Measurements from ENCODE around the gene CTIF.
"Not testable (repeated sequence)": the region's sequence is repeated elsewhere in the genome, so short reads cannot be mapped to it uniquely, and the experiment has no call there.

Gene CTIF

DNA sequence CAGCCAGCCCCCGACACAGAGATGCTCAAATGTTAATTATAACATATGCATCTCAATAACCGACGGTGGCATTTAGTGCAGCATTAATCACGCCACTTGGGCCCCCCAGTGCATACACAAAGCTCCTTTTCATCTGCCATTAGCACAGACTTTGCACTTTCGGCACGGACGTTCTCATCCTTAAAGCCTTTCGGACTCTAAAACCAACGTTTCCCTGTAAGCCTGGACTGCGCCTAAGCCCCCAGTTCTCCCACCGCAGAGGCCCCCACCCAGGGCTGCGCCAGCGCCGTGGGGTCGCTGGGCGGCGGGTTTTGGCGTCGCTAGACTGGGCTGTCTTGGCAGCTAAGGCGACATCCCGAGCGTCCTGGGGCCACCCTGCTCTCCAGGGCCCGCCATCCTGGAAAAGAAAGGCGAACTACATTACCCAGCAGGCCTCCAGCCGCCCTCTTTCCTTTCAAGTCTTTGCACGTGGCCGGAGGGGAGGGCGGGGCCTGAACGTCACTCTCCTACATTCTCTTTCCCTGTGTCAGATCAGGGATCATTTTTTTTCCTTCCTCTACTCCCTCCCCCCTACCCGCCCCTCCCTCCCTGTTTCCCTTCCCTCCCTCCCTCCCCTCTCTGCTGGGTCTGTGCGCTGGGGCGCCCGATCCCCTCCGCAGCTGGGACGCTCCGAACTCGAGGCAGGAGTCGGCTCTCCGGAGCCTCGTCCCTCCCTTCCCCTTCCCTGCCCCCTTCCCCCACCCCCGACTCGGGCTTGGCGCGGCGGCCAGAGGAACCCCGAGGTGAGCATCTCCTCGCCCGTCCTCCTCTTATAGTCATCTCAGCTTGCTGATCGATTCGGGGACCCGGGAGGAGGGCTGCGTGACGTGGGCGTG lies at the start of gene CTIF:
Gene CTIF, plus strand, starts transcription at position 501 of the 875 bp plus-strand sequence. CDS start 80,535 bp downstream, outside the sequence.
- DNase-seq (ENCODE audit: low read depth) = peak; percentile 27

DNA sequence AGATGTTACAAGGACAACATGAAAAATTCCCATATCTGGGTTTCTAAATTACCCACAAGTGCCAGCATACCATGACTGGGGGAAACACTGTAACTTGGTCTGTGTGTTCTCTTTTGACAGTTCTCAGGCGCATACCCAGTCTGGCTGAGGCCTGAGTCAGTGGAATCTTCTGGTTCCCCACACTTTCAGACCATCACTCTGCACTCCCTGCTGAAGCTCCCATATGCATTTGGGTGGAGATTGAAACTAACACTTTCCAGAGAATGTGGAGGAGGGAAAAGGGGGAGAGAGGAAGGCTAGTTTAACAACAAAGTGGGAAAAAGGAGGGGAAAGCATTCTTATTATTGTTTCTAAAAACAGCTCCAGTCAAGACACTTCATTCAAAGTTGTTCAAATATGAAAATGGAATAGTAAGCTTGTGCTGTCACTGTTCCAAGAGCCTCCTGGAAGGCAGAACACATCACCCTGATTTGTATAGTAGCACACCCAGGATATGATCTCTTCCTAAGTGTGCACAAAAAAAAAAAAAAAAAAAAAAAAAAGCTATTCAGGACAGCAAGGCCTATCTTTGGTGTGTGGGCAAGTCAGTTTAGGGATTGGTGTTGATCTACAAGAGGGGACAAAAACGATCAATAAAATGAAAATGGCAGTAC lies 48.1 kb upstream of the CTIF start:
- DNase-seq (ENCODE audit: low read depth) = no peak

DNA sequence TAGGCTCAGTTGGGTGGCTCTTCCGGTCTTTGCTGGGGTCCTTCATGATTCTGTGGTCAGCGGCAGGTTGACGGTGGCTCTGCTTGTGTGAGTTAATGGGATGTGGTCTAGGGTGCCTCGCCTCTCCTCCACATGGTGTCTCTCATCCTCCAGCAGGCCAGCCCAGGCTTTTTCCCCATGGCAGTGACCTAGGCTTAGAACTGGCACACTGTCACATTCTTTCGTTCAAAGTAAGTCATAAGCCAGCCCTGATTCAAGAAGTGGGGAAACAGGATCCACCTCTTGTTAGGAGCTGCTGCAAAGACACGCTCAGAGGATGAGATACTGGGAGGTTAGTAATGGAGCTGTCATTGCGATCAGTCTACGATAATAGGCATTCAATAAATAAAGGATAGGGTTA lies 46.0 kb upstream of the CTIF start:
- DNase-seq (ENCODE audit: low read depth) = no peak

DNA sequence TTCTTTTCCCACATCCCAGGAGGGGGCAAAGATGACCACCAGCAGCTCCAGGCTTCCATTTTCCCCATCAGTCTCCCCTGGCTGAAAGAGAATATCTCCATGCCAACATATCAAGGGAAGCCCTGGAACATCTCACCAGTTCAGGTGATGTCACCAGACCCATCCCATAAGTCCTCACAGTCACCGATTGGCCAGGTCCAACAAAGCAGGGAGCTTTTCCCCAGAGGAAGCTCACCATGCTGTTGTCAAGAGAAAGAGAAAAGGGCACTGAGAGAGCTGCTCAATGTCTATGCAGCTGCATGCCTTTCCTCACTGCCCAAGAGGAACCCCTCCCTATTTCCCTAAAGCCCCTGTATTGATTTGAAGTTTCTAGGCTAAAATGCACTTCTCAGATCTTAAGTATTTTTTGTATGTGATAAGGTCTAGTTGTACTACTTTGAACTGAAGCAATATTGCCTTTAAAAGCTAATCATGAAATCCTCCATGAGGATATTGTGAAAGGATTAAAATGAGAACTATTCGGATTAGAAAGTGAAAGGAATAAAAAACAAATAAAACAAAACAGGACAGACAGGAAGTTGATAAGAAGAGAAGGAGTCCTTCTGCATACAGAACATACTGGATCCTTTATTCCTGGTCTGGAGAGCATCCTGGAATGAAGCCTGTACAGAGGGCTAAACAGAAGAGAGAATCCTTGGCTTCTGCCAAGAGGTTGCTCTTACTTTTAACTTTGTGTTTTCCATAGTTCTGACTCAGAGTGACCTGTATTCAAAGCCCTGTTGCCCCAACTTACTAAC lies 45.2 kb upstream of the CTIF start:
- DNase-seq (ENCODE audit: low read depth) = no peak

DNA sequence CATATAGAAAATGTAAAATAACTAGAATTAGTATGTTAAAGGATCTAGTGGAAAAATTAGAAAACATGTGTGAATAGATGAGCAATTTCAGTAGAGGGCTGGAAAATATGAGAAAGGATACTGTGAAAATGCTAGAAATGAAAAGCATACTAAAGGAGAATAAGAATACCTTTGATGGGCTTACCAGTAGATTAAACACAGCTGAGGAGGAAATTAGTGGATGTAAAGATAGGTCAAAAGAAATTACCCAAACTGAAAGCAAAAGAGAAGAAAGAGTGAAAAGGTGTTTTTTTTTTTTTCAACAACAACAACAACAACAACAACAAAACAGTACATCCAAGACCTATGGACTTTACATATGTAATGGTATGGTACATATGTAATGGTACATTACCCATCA lies 41.0 kb upstream of the CTIF start:
- no peak for DNase-seq (ENCODE audit: low read depth)

DNA sequence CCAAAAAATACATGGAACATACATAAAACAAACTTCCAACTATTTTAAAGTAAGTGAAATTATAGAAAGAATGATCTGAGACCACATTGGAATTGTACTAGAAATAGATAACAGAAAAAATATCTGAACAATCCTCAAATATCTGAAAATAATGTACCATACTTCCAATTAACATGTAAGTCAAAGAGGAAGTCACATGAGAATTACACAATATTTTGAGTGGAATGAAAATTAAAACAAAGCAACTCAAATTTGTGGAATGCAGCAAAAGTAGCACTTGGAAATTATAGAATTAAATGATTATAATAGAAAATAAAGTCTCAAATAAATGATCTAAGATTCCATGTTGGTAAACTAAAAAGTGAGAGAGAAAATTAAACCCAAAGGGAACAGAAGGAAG lies 38.3 kb upstream of the CTIF start:
- no peak for DNase-seq (ENCODE audit: low read depth)

DNA sequence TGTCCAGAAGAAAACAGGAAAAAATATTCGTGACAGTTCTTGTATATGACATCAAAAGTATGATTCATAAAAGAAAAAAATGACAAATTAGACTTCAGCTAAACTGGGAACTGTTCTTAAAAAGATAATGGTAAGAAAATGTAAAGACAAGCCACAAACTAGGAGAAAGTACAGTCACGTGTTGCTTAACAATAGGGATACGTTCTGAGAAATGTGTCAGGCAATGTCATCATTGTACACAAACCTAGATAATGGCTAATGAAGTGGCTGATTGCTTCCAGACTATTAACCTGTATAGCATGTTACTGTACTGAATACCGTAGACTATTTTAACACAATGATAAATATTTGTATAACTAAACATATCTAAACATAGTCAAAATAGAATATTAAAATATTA lies 35.9 kb upstream of the CTIF start:
- no peak for DNase-seq (ENCODE audit: low read depth)

DNA sequence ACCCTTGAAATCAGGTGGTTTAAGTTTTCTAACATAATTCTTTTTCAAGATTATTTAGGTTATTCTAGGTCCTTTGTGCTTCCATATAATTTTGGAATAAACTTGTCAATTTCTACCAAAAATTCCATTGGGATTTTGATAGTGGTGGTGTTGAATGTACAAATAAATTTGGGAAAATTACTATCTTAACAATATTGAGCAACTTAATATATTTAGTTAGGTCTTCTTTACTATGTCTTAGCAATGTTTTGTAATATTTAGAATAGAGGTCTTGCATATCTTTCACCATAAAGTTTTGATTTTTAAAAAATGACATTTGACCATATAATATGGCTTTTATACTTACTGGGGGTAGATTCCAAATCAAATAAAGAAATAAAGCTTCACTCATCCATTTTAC lies 34.0 kb upstream of the CTIF start:
- DNase-seq (ENCODE audit: low read depth) = no peak

DNA sequence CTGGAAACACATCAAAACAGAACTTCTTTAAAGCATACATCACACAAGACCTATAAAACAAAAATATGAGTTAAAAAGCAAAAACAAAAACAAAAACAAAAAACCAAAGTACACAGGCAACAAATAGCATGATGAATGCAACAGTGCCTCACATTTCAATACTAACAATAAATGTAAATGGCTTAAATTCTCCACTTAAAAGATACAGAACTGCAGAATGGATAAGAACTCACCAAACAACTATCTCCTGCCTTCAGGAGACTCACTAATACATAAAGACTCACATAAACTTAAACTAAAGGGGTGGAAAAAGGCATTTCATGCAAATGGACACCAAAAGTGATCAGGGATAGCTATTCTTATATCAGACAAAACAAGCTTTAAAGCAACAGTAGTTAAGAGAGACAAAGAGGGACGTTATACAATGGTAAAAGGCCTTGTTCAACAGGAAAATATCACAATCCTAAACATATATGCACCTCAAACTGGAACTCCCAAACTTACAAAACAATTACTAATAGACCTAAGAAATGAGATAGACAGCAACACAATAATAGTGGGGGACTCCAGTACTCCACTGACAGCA lies 31.8 kb upstream of the CTIF start:
- DNase-seq (ENCODE audit: low read depth) = not testable (repeated sequence)

DNA sequence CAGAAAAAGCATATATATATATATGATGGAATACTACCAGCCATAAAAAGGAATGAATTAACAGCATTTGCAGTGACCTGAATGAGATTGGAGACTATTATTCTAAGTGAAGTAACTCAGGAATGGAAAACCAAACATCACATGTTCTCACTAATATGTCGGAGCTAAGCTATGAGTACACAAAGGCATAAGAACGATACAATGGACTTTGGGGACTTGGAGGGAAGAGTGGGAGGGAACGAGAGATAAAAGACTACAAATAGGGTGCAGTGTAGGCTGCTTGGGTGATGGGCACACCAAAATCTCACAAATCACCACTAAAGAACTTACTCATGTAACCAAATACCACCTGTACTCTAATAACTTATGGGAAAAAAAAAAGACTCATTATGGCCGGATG lies 26.3 kb upstream of the CTIF start:
- DNase-seq (ENCODE audit: low read depth) = not testable (repeated sequence)

DNA sequence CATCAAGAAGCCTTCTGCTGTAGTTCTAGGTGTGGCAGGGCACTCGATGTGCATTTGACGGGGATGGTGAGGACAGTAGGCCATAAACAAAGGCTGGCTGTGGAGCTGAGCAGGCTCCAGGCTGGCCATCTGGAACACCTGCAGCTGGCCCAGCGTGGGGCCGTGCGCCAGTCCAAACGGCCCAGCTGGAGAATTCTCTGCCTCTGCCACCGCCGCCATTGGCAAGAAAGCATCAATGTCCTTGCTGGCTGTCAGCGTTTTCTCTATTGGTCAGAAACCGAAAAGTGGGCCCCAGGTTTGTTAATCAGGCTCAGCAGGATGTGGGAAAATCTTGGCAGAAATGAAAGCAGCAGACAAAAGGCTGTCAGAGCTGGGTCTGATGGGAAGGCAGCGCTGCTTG lies 24.0 kb upstream of the CTIF start:
- DNase-seq (ENCODE audit: low read depth) = no peak

DNA sequence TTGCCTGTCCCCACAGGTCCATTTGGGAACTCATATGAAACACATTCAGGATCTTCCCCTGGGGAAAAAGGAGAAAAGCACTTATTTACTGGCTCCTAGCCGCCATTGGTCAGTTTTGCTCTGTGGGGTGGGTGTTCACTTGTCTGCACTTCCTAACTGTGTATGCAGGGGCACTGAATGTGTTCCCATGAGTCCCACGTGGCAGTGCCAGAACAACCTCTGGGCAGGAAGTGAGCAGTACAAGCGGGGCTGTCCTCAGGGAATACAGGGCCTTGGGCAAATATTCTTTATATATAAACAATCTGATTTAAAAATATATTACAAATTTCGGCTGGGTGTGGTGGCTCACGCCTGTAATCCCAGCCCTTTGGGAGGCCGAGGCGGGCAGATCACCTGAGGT lies 21.8 kb upstream of the CTIF start:
- no peak for DNase-seq (ENCODE audit: low read depth)

DNA sequence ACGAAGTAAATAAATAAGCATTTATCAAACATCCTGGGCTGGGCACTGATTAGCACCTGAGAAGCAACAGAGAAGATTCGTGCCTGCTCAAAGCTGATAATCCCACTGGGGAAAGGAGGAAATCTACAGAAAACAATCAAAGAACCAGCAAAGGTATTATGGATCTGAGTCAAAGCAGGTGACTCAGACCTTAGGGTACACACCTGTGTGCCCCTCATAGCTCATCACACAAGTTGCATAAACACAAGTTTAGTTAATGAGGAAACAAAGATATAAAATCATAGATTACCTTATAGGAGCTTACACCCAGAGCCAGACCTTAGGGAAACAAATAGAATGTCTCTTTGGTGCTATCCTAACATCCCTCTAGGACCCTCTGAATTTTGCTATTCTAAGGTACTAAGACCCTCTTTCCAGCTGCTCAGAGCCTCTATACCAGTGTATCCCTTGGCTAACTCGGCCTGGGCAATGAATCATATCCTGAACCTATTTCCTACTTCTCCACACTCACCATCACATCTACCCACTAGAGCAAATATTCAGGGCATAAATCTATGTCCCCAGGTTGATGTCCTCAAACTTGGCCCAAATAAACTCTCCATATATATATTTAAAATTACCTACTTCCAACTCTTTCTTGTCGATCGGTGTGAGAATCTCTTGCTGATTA lies 19.3 kb upstream of the CTIF start:
- no peak for DNase-seq (ENCODE audit: low read depth)

DNA sequence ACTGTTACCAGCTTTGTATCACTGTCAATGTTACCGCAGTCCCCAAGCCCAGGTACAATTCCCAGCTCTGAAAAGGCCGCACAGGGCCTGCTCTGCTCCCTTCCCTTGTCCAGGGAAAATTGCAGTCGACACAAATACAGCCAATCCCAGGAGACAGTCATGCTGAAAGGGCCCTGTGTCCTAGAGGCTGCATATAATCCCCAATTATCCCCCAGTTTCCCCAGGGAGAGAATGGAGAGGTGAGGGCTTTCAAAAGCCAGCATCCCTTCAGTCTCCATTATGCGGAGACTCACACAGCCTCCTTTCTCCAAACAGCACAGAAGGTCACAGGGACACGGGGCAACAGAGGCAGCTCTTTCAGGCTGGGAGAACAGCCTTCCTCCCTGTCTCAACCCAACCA lies 17.1 kb upstream of the CTIF start:
- DNase-seq (ENCODE audit: low read depth) = no peak

DNA sequence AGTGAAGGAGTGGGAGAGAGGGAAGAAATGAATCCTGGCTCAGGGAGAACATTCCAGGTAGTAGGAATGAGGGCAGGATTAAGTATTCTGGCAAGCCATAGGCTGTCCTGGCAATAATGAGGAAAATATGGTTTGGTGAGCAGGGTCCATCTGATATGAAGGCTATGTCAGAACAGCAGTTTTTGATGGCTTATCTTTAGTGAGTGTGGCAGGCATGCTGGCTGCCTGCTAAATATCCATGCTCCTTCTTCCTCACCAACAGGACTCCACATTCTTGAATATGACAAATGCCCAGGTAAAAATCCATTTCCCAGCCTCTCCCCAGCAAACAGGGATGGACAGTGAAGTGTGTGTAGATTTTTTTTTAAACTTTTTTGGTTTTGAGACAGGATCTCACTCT lies 13.2 kb upstream of the CTIF start:
- DNase-seq (ENCODE audit: low read depth) = no peak

DNA sequence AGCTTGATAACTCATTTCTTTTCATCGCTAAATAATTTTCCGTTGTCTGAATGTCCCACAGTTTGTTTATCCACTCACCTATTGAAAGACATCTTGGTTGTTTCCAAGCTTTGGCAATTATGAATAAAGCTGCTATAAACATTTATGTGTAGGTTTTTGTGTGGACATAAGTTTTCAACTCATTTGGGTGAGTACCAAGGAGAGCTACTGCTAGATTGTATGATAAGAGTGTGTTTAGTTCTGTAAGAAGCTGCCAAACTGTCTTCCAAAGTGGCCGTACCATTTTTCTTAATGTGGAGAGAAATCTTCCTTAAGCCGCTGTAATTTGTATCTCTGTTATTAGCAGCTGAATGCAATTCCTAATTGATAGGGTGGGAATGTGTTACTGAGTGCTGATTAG lies 11.4 kb upstream of the CTIF start:
- no peak for DNase-seq (ENCODE audit: low read depth)

DNA sequence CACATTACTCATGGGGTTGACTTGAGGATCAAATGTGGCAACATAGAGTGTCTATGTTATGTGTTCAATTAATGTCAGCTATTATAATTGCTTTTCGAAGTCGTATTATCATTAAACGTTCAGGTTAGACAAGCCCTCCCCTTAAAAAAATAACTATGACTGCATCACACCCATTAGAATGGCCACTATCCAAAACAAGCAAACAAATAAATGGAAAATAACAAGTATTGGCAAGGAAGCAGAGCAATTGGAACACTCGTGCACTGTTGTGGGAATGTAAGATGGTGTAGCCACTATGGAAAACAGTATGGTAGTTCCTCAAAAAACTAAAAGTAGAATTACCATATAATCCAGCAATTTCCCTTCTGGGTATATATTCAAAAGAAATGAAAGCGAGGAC lies 10.0 kb upstream of the CTIF start:
- DNase-seq (ENCODE audit: low read depth) = no peak

DNA sequence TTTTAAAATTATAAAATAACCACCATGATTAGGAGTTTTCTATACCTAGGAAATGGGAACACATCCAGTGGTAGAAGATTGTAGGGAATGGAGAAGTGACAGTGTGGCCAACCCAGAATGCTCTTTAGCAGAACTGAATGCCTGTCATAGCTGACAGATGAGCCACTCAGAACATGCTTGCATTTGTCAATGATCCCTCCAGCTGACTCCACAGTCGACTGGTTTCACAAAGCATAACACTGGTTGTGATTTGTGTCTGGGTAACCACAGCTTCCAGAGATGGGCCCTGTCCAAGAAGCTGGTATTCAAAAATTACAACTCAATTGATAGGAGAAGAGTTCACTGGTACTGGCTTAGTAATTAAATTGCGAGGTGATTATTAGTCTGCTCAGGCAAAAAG lies 9.0 kb upstream of the CTIF start:
- DNase-seq (ENCODE audit: low read depth) = no peak

DNA sequence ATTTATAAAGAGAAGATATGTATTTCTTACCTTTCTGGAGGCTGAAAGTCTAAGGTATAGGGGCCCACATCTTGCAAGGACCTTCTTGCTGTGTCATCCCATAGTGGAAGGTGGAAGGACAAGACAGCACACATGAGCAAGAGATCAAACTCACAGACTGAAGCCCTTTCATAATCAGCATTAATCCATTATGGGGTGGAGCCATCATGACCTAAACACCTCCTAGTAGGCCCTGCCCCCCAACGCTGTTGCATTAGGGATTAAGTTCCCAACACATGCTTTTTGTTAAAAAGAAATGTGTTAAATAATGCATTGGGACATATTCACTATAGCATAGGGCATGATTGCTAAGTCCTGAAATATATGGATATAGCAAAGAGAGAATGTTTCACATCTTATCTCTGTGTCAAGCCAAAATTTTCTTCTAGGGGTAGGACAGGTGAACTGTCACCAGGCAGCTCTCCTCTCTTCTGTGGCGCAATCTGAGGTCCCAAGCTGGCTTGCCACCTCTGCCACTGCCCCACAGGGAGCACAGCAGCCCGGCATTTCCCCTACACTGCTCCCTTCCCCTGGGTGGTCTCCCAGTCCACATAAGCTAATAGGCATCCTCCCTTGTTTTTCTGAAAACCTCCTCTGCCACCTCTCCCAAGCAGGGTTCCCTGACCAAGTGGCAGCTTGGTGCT lies 8.3 kb upstream of the CTIF start:
- no peak for DNase-seq (ENCODE audit: low read depth)

DNA sequence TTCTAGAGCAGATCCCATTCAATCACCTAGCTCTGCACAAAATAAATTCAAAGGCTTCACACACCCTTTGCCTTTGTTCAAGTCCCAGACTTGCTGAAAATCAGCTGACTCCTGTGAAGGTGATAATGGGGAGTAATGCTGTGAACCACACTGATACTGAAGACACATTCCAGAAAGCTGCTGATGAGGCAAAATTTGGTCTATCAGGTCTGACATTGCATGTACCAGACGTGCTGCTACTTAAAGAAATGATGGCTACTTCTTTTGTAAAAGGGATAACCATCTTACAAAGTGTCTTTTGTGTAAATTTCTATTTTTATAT lies 7.8 kb upstream of the CTIF start:
- no peak for DNase-seq (ENCODE audit: low read depth)

DNA sequence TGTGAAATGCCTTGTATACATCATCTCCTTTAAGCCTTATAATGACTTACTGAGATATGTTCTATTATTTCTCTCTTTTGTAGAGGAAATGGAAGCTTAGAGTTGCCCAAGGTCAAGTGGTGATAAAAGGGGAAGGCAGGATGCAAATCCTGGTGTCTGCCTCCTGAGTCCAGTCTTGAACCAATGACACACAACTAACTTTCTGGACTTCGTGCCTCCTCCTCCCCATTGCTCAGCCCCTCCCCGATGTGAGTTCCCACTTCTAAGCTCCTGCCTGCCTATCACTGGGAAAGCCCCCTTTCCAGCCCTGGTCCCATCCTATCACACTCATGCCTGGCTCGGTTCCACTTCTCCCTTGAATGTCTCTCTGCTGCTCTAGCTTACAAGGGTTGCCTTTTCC lies 6.9 kb upstream of the CTIF start:
- DNase-seq (ENCODE audit: low read depth) = no peak
